ENCODE results near the gene PINLYP. TPM values are rescaled to one million over a fixed set of nuclear protein-coding genes. Genes with fewer than 3 reads are reported as not detected.

PINLYP gene
- total RNA-seq, 1 donor from 2014 or later: 9.5 TPM

- H3K27me3 Mint-ChIP-seq (ENCODE audit: low read depth): peaks cover 9% of the 10 kb centered on the region
- DNase-seq (ENCODE audit: low read depth, low spot score): peak; percentile 14
Measured at GRCh38 chr19:43532571-43532961, 43.0 kb upstream of the PINLYP start.

DNA sequence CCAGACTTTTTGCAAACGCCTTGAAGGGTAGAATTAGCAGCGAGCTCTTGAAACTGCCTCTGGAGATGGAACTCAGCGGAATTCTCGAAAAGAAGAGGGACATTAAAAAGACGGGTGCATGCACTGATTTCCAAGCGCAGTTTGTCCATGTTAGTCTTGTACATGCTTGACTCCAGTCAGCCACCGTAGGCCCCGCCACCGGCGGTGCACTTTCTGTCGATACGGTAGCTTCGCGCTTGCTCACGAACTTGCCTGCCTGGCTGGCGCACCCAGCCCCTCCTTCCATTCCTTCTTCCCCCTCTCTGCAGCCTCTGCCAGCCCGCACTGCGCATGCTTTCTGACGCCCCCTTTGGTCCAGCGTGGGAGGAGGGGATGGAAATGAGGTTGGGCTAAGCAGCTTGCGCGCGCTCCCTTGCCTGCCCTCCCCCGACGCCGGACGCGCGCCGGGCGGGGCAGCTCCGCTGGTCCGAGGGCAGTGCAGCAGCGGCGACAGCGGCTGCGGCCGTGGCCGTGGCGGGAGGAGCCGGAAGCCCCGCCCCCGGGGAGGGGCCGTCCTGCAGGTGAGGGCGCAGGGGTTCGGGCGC, 42.5 kb upstream of the PINLYP start, which contains the start of gene ZNF575:
ZNF575 (plus strand) TSS at position 227 of the 584 bp plus-strand sequence. CDS start 1,235 bp downstream, outside the sequence.
- Mint-ChIP-seq H3K36me3 (ENCODE audit: low read depth) (peaks cover 8% of the 10 kb centered on the region), H3K27me3 (ENCODE audit: low read depth) (peaks cover 9% of the 10 kb centered on the region), H3K9me3 (no peaks in the 10 kb centered on the region), H3K4me1 (peaks cover 33% of the 10 kb centered on the region), H3K4me3 (peak within 1 kb of the TSS; percentile 91), H3K27ac (ENCODE audit: unreplicated experiment) (peak within 1 kb of the TSS; percentile 96)
- peak; percentile 89 for DNase-seq (ENCODE audit: low read depth, low spot score)
- TF ChIP-seq CTCF (conservative IDR thresholded peaks at IDR 0.05): no peak

More at GRCh38 chr19:43532571-43532961, 43.0 kb upstream of the PINLYP start:
- Mint-ChIP-seq H3K9me3 (no peaks in the 10 kb centered on the region), H3K4me1 (peaks cover 37% of the 10 kb centered on the region), H3K36me3 (ENCODE audit: low read depth) (peaks cover 6% of the 10 kb centered on the region), H3K4me3 (peak overlapping the region; percentile 89), H3K27ac (ENCODE audit: unreplicated experiment) (peak overlapping the region; percentile 8)
- no peak for TF ChIP-seq CTCF (conservative IDR thresholded peaks at IDR 0.05)

DNA sequence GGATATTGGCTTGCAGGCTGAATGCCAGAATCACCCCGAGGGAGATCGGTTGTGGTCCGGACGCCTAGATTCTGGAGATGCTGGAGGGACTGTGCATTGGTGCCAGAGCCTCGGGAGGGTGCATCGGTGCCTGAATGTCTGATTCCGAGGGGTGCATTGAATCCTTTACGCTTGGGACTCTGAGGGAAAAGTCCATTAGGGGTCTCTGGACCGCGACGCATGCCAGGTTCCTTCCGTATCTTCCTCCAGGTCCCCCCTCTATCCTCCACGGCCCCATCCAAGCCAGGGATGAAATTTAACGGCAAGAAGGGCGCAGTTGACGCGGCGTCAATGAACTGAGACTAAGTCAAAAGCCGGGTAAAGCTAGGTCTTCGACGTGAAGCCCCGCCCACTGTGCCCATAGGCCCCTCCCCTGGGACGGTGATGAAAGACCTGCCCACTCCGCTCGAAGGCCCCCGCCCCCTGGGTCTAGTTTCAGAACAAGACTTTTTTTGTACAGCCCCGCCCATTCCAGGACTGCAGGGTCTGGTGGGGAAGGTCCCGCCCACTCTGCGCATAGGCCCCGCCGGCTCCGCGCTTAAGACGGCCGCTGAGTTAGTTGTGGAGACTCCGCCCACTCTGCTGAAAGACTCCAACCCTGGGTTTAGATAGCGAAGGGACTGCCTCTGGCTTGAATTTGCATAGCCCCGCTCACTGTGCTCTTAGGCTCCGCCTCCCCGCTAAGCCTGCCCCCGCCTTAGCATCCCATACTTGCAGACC, 41.9 kb upstream of the PINLYP start:
- peaks cover 30% of the 10 kb centered on the region for H3K4me1 Mint-ChIP-seq
- H3K27ac Mint-ChIP-seq (ENCODE audit: unreplicated experiment): peak overlapping the region; percentile 96
- peaks cover 9% of the 10 kb centered on the region for H3K27me3 Mint-ChIP-seq (ENCODE audit: low read depth)
- peak; percentile 99 for DNase-seq (ENCODE audit: low read depth, low spot score)
- peaks cover 3% of the 10 kb centered on the region for H3K9me3 Mint-ChIP-seq
- peaks cover 14% of the 10 kb centered on the region for H3K36me3 Mint-ChIP-seq (ENCODE audit: low read depth)
- no peak for TF ChIP-seq CTCF (conservative IDR thresholded peaks at IDR 0.05)
- peak overlapping the region; percentile 91 for H3K4me3 Mint-ChIP-seq

GRCh38 chr19:43534305-43534815, 41.2 kb upstream of the PINLYP start:
- Mint-ChIP-seq H3K27ac (ENCODE audit: unreplicated experiment) (peak overlapping the region; percentile 50), H3K9me3 (peaks cover 6% of the 10 kb centered on the region), H3K4me3 (peak overlapping the region; percentile 91), H3K27me3 (ENCODE audit: low read depth) (peaks cover 9% of the 10 kb centered on the region), H3K36me3 (ENCODE audit: low read depth) (peaks cover 20% of the 10 kb centered on the region), H3K4me1 (peaks cover 30% of the 10 kb centered on the region)
- DNase-seq (ENCODE audit: low read depth, low spot score): no peak
- no peak for TF ChIP-seq CTCF (conservative IDR thresholded peaks at IDR 0.05)

DNA sequence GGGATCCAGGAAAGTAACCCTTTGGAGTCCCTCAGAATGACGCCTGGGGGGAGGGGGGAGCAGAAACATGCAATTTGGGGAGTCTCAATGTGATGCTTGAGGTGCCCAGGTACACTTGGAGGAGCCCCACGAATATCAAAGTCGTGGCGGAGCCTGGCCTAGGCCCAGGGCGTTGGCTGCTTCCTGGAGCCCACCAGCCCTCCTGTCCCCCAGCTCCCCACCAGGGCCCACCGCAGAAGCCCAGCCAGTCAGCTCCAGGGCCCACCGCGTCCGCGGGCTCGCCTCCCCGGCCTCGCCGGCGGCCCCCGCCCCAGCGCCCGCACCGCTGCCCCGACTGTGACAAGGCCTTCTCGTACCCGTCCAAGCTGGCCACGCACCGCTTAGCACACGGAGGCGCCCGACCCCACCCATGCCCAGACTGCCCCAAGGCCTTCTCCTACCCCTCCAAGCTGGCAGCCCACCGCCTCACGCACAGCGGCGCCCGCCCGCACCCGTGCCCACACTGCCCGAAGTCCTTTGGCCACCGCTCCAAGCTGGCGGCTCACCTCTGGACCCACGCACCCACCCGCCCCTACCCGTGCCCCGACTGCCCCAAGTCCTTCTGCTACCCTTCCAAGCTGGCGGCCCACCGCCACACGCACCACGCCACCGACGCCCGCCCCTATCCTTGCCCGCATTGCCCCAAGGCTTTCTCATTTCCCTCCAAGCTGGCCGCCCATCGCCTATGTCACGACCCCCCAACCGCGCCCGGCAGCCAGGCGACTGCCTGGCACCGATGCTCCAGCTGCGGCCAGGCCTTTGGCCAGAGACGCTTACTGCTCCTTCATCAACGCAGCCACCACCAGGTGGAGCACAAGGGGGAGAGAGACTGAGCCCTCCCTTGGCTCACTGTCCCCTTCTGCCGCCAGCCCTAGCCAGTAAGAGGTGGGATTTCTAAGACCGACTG, 40.5 kb upstream of the PINLYP start:
- TF ChIP-seq CTCF (conservative IDR thresholded peaks at IDR 0.05): peak; percentile 60
- H3K4me3 Mint-ChIP-seq: peak overlapping the region; percentile 84
- peaks cover 30% of the 10 kb centered on the region for H3K4me1 Mint-ChIP-seq
- H3K27ac Mint-ChIP-seq (ENCODE audit: unreplicated experiment): no peak overlapping the region
- peaks cover 26% of the 10 kb centered on the region for H3K36me3 Mint-ChIP-seq (ENCODE audit: low read depth)
- peaks cover 6% of the 10 kb centered on the region for H3K9me3 Mint-ChIP-seq
- H3K27me3 Mint-ChIP-seq (ENCODE audit: low read depth): peaks cover 9% of the 10 kb centered on the region
- DNase-seq (ENCODE audit: low read depth, low spot score): peak; percentile 68

All from neural crest cell (in vitro differentiated cells).